ENCODE results near the gene CATSPERB. TPM values are rescaled to one million over a fixed set of nuclear protein-coding genes. Genes with fewer than 3 reads are reported as not detected.
"Not testable (repeated sequence)": the region's sequence is repeated elsewhere in the genome, so short reads cannot be mapped to it uniquely, and the experiment has no call there.

Gene CATSPERB
- total RNA-seq, 4 donors from 2014 or later = 1.2 to 5.1 (median 3.8) TPM; not detected in 1

DNA sequence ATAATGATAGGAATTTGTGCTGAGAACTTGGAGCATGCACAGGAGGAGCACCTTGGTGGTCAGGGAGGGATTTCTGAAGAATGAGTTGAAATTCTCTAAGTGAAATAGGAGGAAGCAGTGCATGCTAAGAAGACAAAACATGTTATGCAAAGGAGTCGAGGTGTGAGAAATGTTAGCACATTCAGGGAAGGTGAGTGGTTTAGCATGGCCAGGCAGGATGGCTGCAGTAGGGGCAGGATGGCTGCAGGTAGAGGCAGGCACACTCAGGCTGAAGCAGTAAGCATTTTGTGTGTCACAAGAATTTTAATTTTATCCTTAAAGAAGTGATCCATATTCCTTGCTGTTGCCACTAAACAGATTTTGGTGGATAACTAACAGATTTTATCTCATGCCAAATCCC lies 46.3 kb downstream of the CATSPERB start:
- H3K9me3 ChIP-seq = no peaks in the 10 kb centered on the region
- H3K36me3 ChIP-seq = no peaks in the 10 kb centered on the region
- intact Hi-C loops (cut with DNase I; ENCODE audit: low total_unique reads) = no loop called here
- no peak for DNase-seq
- WGBS, 2 donors (ENCODE audit: low coverage in 1 of 2) = 64% methylated on average over 1 of the region's 1 CpG; no CpG with 5 or more reads in 1 of the 2 donors
- in situ Hi-C loops (cut with MboI; ENCODE audit: low pct_ligation_motif_present in 1 of 4, low pct_unique_long_range_greater_than_20kb in 1 of 4, low sequenced_read_pairs in 3 of 4) = no loop called here
- H3K27me3 ChIP-seq = no peaks in the 10 kb centered on the region
- TF ChIP-seq POLR2AphosphoS5 (IDR thresholded peaks at IDR 0.05) = no peak
- TF ChIP-seq EP300 (IDR thresholded peaks at IDR 0.05; ENCODE audit: low read depth) = no peak
- TF ChIP-seq, protein P1, sequence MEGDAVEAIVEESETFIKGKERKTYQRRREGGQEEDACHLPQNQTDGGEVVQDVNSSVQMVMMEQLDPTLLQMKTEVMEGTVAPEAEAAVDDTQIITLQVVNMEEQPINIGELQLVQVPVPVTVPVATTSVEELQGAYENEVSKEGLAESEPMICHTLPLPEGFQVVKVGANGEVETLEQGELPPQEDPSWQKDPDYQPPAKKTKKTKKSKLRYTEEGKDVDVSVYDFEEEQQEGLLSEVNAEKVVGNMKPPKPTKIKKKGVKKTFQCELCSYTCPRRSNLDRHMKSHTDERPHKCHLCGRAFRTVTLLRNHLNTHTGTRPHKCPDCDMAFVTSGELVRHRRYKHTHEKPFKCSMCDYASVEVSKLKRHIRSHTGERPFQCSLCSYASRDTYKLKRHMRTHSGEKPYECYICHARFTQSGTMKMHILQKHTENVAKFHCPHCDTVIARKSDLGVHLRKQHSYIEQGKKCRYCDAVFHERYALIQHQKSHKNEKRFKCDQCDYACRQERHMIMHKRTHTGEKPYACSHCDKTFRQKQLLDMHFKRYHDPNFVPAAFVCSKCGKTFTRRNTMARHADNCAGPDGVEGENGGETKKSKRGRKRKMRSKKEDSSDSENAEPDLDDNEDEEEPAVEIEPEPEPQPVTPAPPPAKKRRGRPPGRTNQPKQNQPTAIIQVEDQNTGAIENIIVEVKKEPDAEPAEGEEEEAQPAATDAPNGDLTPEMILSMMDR (IDR thresholded peaks at IDR 0.05) = no peak
- no peak for TF ChIP-seq POLR2A (IDR thresholded peaks at IDR 0.05)
- H3K27ac ChIP-seq = no peak overlapping the region
- no peaks in the 10 kb centered on the region for H3K4me1 ChIP-seq
- no peak overlapping the region for H3K4me3 ChIP-seq

DNA sequence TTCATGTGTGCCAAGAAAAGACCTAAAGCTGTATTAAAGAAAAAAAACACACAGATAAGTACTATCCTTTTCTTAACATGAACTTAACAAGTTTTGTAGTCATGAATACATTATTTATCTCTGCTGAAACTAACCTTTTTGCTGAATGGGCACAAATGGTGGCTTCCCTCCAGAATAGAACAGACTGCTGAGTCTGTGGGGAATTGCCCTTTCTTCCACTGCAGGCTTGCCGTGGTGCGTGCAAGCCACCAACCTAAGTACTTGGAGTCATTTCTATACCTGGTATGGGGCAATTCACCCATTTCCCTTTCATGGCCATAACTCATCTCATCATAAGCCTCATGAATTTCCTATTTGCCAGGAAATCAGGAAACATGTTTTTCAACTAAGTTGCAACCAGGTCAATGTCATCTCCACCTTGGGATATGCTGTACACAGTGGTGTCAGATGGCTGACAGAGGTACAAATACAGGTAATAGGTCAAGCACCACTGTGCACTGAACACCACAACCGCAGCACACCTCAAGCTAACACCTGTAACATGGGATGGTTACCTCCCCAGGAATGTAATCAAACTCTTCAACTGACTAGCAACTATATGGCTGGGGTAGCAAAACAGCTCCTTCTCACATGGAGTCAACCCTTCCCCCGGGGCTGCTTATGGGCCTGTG lies 49.9 kb downstream of the CATSPERB start:
- in situ Hi-C loops (cut with MboI; ENCODE audit: low pct_ligation_motif_present in 1 of 4, low pct_unique_long_range_greater_than_20kb in 1 of 4, low sequenced_read_pairs in 3 of 4) (no loop called here), intact Hi-C loops (cut with DNase I; ENCODE audit: low total_unique reads) (no loop called here)
- 64 to 86% methylated on average over 2 to 4 of the region's 4 CpGs for WGBS, 2 donors (ENCODE audit: low coverage in 1 of 2)
- no peaks in the 10 kb centered on the region for H3K9me3 ChIP-seq
- no peak for TF ChIP-seq EP300 (IDR thresholded peaks at IDR 0.05; ENCODE audit: low read depth)
- no peak for TF ChIP-seq POLR2AphosphoS5 (IDR thresholded peaks at IDR 0.05)
- TF ChIP-seq, protein P1 (IDR thresholded peaks at IDR 0.05) = no peak
- no peak for TF ChIP-seq POLR2A (IDR thresholded peaks at IDR 0.05)
- no peaks in the 10 kb centered on the region for H3K36me3 ChIP-seq
- H3K4me3 ChIP-seq = no peak overlapping the region
- no peak for DNase-seq
- H3K4me1 ChIP-seq = no peaks in the 10 kb centered on the region
- no peak overlapping the region for H3K27ac ChIP-seq
- no peaks in the 10 kb centered on the region for H3K27me3 ChIP-seq

DNA sequence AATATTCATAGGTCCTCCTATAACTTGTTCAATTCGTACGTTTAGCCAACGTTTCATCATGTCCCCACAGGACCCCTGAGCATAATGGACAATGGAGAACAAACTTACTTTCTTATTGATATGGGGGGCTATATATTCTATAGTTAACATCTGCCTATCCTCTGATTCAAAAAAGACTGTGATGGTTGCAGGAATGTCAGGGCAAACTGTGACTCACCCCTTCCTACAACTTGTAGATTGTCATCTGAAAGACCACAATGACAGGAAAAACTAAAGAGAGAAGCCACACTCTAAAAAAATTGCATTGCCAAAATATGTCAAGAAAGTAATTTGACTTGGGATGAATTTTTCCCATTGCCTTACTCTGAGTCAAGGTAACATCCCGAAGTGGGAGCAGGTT lies 50.8 kb downstream of the CATSPERB start:
- no peaks in the 10 kb centered on the region for H3K27me3 ChIP-seq
- H3K36me3 ChIP-seq = no peaks in the 10 kb centered on the region
- DNase-seq = no peak
- 94 to 100% methylated on average over 1 to 4 of the region's 4 CpGs for WGBS, 2 donors (ENCODE audit: low coverage in 1 of 2)
- intact Hi-C loops (cut with DNase I; ENCODE audit: low total_unique reads) (no loop called here), in situ Hi-C loops (cut with MboI; ENCODE audit: low pct_ligation_motif_present in 1 of 4, low pct_unique_long_range_greater_than_20kb in 1 of 4, low sequenced_read_pairs in 3 of 4) (no loop called here)
- no peak overlapping the region for H3K4me3 ChIP-seq
- H3K27ac ChIP-seq = no peak overlapping the region
- H3K4me1 ChIP-seq = no peaks in the 10 kb centered on the region
- no peaks in the 10 kb centered on the region for H3K9me3 ChIP-seq
- no peak for TF ChIP-seq POLR2AphosphoS5 (IDR thresholded peaks at IDR 0.05)
- TF ChIP-seq POLR2A (IDR thresholded peaks at IDR 0.05) = no peak
- TF ChIP-seq, protein P1 (IDR thresholded peaks at IDR 0.05) = no peak
- TF ChIP-seq EP300 (IDR thresholded peaks at IDR 0.05; ENCODE audit: low read depth) = no peak

DNA sequence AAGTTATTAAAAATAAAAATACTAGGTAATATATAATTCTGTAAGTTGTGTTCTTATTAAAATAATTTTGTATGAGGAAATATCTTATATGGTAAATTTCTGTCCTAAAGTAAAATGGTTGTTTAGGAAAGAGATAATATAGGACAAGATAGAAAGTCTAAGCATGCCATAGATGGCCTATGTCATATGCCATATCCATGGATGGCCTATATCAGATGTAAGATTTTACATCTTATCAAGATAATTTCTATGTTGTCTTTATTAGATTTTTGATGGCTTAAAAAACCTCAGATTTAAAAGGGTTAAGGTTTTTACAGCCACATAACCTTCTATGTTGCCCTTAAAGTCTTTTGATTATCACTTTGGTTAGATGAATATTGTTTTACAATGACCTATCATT lies 52.6 kb downstream of the CATSPERB start:
- H3K27me3 ChIP-seq = no peaks in the 10 kb centered on the region
- TF ChIP-seq EP300 (IDR thresholded peaks at IDR 0.05; ENCODE audit: low read depth) (no peak), POLR2AphosphoS5 (IDR thresholded peaks at IDR 0.05) (no peak), POLR2A (IDR thresholded peaks at IDR 0.05) (no peak)
- TF ChIP-seq, protein P1 (IDR thresholded peaks at IDR 0.05) = no peak
- in situ Hi-C loops (cut with MboI; ENCODE audit: low pct_ligation_motif_present in 1 of 4, low pct_unique_long_range_greater_than_20kb in 1 of 4, low sequenced_read_pairs in 3 of 4) (no loop called here), intact Hi-C loops (cut with DNase I; ENCODE audit: low total_unique reads) (no loop called here)
- H3K4me1 ChIP-seq = no peaks in the 10 kb centered on the region
- H3K36me3 ChIP-seq = no peaks in the 10 kb centered on the region
- DNase-seq = no peak
- H3K9me3 ChIP-seq = no peaks in the 10 kb centered on the region
- H3K27ac ChIP-seq = no peak overlapping the region
- no peak overlapping the region for H3K4me3 ChIP-seq

DNA sequence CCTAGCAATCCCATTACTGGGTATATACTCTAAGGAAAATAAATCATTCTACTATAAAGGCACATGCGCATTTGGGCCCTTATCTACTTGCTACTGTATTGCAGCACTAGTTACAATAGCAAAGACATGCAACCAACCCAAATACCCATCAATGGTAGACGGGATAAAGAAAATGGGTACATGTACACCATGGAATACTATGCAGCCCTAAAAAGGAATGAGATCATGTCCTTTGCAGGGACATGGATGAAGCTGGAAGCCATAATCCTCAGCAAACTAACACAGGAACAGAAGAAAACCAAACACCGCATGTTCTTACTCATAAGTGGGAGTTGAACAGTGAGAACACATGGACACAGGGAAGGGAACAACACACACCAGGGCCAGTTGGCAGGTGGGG lies 54.2 kb downstream of the CATSPERB start:
- 84 to 95% methylated on average over 2 to 3 of the region's 3 CpGs for WGBS, 2 donors (ENCODE audit: low coverage in 1 of 2)
- DNase-seq; H3K27me3 ChIP-seq; H3K9me3 ChIP-seq; H3K36me3 ChIP-seq; intact Hi-C loops (cut with DNase I; ENCODE audit: low total_unique reads); H3K27ac ChIP-seq; H3K4me1 ChIP-seq; H3K4me3 ChIP-seq; in situ Hi-C loops (cut with MboI; ENCODE audit: low pct_ligation_motif_present in 1 of 4, low pct_unique_long_range_greater_than_20kb in 1 of 4, low sequenced_read_pairs in 3 of 4): not testable (repeated sequence)

All from transverse colon (tissue), 4 donors.